Neural crest cell (in vitro differentiated cells): ENCODE data around the gene CALN1. TPM values are rescaled to one million over a fixed set of nuclear protein-coding genes. Genes with fewer than 3 reads are reported as not detected.

Experiments
- DNase-seq: peaks from one replicate; pipeline ENCODE4 v3.0.0; 2021; ENCODE audit warnings: low read depth, mixed read lengths, low spot score
- H3K27ac Mint-ChIP-seq: one replicate; pipeline ENCODE4 v1.8.0; 2021; ENCODE audit warnings: mild to moderate bottlenecking, mixed read lengths; ENCODE audit not compliant: unreplicated experiment
- H3K27me3 Mint-ChIP-seq: 2 replicates; pipeline ENCODE4 v1.8.0; 2021; ENCODE audit warnings: low read depth, mild to moderate bottlenecking, mixed read lengths
- H3K36me3 Mint-ChIP-seq: 2 replicates; pipeline ENCODE4 v1.8.0; 2021; ENCODE audit warnings: low read depth, mild to moderate bottlenecking, mixed read lengths
- H3K4me1 Mint-ChIP-seq: 2 replicates; pipeline ENCODE4 v1.8.0; 2021; ENCODE audit warnings: mixed read lengths
- H3K4me3 Mint-ChIP-seq: one replicate; pipeline ENCODE4 v1.8.0; 2021; ENCODE audit warnings: mild to moderate bottlenecking, mixed read lengths
- H3K9me3 Mint-ChIP-seq: 2 replicates; pipeline ENCODE4 v1.8.0; 2021; ENCODE audit warnings: mixed read lengths
- CTCF ChIP-seq: fragments of 200-600 bp; sonication (generic); conservative IDR thresholded peaks from 2 replicates; pipeline ENCODE4 v1.5.0; 2021; ENCODE audit warnings: antibody characterized with exemption, mild to moderate bottlenecking
- total RNA-seq: library from RNA; stranded (reverse); gene quantifications from 2 replicates; pipeline ENCODE4 v1.2.1, GENCODE V29; 2021

Gene CALN1
- total RNA-seq, 1 donor from 2014 or later = 0.51 TPM

GRCh38 chr7:72064916-72065315 is 347.2 kb downstream of the CALN1 start:
- H3K4me1 Mint-ChIP-seq = no peaks in the 10 kb centered on the region
- TF ChIP-seq CTCF = no peak
- no peak overlapping the region for H3K4me3 Mint-ChIP-seq
- no peak overlapping the region for H3K27ac Mint-ChIP-seq
- peaks cover 6% of the 10 kb centered on the region for H3K9me3 Mint-ChIP-seq
- H3K36me3 Mint-ChIP-seq = no peaks in the 10 kb centered on the region
- H3K27me3 Mint-ChIP-seq = no peaks in the 10 kb centered on the region
- DNase-seq = no peak

- Mint-ChIP-seq H3K4me1 (no peaks in the 10 kb centered on the region), H3K36me3 (no peaks in the 10 kb centered on the region), H3K27ac (no peak overlapping the region), H3K4me3 (no peak overlapping the region), H3K9me3 (peaks cover 6% of the 10 kb centered on the region), H3K27me3 (no peaks in the 10 kb centered on the region)
- no peak for DNase-seq
- no peak for TF ChIP-seq CTCF
Observed at GRCh38 chr7:72063330-72063729, 348.8 kb downstream of the CALN1 start.

- H3K27ac Mint-ChIP-seq = no peak overlapping the region
- DNase-seq = no peak
- H3K9me3 Mint-ChIP-seq = peaks cover 6% of the 10 kb centered on the region
- TF ChIP-seq CTCF = no peak
- H3K36me3 Mint-ChIP-seq = no peaks in the 10 kb centered on the region
- no peaks in the 10 kb centered on the region for H3K27me3 Mint-ChIP-seq
- H3K4me1 Mint-ChIP-seq = no peaks in the 10 kb centered on the region
- H3K4me3 Mint-ChIP-seq = no peak overlapping the region
Observed at GRCh38 chr7:72062666-72063065, 349.5 kb downstream of the CALN1 start.

- H3K36me3 Mint-ChIP-seq = no peaks in the 10 kb centered on the region
- TF ChIP-seq CTCF = no peak
- H3K27ac Mint-ChIP-seq = no peak overlapping the region
- H3K9me3 Mint-ChIP-seq = peaks cover 6% of the 10 kb centered on the region
- DNase-seq = no peak
- H3K4me1 Mint-ChIP-seq = no peaks in the 10 kb centered on the region
- H3K4me3 Mint-ChIP-seq = no peak overlapping the region
- no peaks in the 10 kb centered on the region for H3K27me3 Mint-ChIP-seq
Observed at GRCh38 chr7:72059925-72060324, 352.2 kb downstream of the CALN1 start.

GRCh38 chr7:72058579-72058978 is 353.6 kb downstream of the CALN1 start:
- no peak overlapping the region for H3K4me3 Mint-ChIP-seq
- no peaks in the 10 kb centered on the region for H3K36me3 Mint-ChIP-seq
- no peak overlapping the region for H3K27ac Mint-ChIP-seq
- no peaks in the 10 kb centered on the region for H3K27me3 Mint-ChIP-seq
- peaks cover 9% of the 10 kb centered on the region for H3K9me3 Mint-ChIP-seq
- H3K4me1 Mint-ChIP-seq = no peaks in the 10 kb centered on the region
- no peak for TF ChIP-seq CTCF
- no peak for DNase-seq

GRCh38 chr7:72057796-72058195 is 354.3 kb downstream of the CALN1 start:
- no peak for DNase-seq
- no peak for TF ChIP-seq CTCF
- peaks cover 9% of the 10 kb centered on the region for H3K9me3 Mint-ChIP-seq
- no peaks in the 10 kb centered on the region for H3K4me1 Mint-ChIP-seq
- no peak overlapping the region for H3K27ac Mint-ChIP-seq
- H3K4me3 Mint-ChIP-seq = no peak overlapping the region
- H3K36me3 Mint-ChIP-seq = no peaks in the 10 kb centered on the region
- no peaks in the 10 kb centered on the region for H3K27me3 Mint-ChIP-seq
